Adrenal gland (tissue), 5 donors: ENCODE measurements around the gene DPH7.

Experiments
- POLR2A ChIP-seq, 2 donors: fragments of 450-650 bp; IDR thresholded peaks; one replicate each; pipeline ENCODE4 v1.6.1; 2017; ENCODE audit warnings: antibody characterized with exemption in 2 of 2, mild to moderate bottlenecking in 2 of 2, moderate library complexity in 1 of 2
- TF ChIP-seq, protein P1 (sequence below), 6 experiments: fragments of 450-650 bp in 4 of 6; fragments of 200-600 bp in 2 of 6; sonication (generic) in 1 of 6; IDR thresholded peaks; 1 replicate in 5 of 6; 2 replicates in 1 of 6; pipeline versions ENCODE4 v1.5.1 to v1.8.0; 2016 to 2021; ENCODE audit warnings: antibody characterized with exemption in 6 of 6, mild to moderate bottlenecking in 2 of 6, moderate library complexity in 1 of 6
- donor health status: DM: no; HTN: no; CAD: no.

DNA sequence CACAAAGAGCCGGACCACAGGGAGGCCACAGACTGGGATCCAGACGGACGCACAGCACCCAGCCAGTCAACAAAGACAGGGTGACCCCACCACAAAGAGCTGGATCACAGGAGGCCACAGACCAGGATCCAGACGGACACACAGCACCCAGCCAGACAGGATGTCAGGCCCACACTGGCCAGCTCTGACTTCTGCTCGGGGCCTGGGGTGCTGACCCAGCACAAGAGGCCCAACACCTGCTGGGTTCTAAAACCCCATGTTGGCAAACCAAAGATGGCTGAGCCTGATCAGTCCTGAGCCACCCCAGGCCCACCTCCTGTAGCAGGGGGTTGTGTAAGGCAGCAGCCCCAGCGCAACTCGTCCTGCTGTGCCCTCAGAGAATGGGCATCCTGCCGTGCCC is 5.2 kb upstream of the DPH7 start:
- TF ChIP-seq, protein P1, sequence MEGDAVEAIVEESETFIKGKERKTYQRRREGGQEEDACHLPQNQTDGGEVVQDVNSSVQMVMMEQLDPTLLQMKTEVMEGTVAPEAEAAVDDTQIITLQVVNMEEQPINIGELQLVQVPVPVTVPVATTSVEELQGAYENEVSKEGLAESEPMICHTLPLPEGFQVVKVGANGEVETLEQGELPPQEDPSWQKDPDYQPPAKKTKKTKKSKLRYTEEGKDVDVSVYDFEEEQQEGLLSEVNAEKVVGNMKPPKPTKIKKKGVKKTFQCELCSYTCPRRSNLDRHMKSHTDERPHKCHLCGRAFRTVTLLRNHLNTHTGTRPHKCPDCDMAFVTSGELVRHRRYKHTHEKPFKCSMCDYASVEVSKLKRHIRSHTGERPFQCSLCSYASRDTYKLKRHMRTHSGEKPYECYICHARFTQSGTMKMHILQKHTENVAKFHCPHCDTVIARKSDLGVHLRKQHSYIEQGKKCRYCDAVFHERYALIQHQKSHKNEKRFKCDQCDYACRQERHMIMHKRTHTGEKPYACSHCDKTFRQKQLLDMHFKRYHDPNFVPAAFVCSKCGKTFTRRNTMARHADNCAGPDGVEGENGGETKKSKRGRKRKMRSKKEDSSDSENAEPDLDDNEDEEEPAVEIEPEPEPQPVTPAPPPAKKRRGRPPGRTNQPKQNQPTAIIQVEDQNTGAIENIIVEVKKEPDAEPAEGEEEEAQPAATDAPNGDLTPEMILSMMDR (IDR thresholded peaks at IDR 0.05), result no peak
- no peak for TF ChIP-seq POLR2A (IDR thresholded peaks at IDR 0.05)
